ENCODE results near the gene IGSF9.

The IGSF9 gene, protein sequence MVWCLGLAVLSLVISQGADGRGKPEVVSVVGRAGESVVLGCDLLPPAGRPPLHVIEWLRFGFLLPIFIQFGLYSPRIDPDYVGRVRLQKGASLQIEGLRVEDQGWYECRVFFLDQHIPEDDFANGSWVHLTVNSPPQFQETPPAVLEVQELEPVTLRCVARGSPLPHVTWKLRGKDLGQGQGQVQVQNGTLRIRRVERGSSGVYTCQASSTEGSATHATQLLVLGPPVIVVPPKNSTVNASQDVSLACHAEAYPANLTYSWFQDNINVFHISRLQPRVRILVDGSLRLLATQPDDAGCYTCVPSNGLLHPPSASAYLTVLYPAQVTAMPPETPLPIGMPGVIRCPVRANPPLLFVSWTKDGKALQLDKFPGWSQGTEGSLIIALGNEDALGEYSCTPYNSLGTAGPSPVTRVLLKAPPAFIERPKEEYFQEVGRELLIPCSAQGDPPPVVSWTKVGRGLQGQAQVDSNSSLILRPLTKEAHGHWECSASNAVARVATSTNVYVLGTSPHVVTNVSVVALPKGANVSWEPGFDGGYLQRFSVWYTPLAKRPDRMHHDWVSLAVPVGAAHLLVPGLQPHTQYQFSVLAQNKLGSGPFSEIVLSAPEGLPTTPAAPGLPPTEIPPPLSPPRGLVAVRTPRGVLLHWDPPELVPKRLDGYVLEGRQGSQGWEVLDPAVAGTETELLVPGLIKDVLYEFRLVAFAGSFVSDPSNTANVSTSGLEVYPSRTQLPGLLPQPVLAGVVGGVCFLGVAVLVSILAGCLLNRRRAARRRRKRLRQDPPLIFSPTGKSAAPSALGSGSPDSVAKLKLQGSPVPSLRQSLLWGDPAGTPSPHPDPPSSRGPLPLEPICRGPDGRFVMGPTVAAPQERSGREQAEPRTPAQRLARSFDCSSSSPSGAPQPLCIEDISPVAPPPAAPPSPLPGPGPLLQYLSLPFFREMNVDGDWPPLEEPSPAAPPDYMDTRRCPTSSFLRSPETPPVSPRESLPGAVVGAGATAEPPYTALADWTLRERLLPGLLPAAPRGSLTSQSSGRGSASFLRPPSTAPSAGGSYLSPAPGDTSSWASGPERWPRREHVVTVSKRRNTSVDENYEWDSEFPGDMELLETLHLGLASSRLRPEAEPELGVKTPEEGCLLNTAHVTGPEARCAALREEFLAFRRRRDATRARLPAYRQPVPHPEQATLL

DNA sequence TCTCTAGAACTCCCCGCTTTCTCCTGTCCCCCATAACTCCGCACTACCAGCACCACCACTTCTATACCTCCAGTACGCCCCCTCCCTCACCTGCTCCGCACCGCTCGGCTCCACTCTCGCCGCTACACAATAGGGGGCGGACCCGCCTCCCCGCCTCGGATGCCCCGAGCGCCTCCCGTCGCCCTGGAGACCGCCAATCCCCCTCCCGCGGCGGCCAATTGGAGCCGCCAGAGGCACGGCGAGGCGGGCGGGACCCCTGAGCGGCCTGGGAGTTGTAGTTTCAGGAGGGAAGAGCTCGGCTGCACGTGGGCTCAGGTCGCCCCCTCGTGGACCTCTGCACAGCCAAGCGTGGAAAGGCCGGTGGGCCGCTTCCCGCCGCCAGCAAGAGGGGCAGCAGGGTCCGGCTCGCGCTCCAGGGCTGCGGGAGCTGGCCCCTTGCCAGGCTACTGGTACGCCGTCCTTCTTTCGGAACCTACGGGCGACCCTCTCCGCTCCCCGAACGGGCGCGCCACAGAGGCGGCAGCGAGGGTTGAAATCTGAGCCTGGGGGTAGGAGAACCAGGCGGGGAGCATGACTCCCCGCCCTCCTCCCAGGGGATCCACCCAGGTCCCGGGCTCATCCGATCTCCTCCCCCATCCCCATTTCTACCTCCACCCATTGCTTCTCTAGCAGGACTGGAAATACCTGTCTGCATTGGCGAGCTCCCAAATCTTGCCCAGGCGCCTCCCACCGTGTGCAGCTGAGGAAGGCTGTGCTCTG, at the start of gene IGSF9:
IGSF9 (minus strand) TSS at position 131 of the 759 bp plus-strand sequence. CDS start 2,159 bp downstream, outside the sequence.
- peak; percentile 94 for DNase-seq

DNA sequence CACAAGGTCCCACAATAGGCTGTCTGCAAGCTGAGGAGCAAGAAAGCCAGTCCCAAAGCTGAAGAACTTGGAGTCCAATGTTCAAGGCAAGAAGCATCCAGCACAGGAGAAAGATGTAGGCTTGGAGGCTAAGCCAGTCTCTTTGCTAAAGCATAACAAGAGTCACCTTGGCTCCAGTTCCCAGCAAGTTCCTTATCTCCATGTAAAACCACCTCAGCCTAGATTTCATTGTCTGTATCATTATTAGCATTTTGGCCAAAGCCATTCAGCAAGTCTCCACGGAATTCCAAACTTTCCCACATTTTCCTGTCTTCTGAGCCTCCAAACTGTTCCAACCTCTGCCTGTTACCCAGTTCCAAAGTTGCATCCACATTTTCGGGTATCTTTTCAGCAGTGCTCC, 49.5 kb upstream of the IGSF9 start:
- no peak for DNase-seq

DNA sequence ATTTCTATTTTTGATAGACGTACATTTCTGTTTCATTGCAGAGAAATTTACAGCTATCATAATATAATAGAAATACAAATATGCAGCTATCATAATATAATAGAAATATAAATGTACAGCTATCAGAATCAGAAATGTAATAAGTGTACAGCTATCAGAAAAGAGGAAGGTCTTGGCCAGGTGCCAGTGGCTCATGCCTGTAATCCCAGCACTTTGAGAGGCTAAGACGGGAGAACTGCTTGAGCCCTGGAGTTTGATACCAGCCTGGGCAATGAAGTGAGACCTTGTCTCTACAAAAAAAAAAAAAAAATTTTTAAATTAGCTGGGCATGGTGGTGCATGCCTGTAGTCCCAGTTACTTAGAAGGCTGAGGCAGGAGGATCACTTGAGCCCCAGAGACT, 48.5 kb upstream of the IGSF9 start:
- no peak for DNase-seq

DNA sequence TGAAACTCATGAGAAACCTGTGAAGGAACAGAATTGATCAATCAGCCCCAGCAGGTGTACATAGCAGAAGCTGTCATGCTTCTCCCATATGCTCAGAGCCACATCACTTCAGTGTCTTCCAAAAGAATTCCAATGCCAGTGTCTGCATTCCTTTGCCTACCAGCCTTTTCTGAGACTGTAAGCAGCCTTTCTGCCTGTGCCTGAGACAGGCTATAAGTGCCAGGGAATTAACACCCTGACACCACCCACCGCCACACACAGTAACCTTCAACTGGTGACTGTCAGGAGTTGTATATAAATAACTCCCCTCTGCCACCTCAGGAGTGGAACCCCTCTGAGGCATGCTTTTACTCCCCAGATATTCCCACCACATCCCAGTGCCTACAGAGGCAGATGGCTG, 46.7 kb upstream of the IGSF9 start:
- DNase-seq = no peak

DNA sequence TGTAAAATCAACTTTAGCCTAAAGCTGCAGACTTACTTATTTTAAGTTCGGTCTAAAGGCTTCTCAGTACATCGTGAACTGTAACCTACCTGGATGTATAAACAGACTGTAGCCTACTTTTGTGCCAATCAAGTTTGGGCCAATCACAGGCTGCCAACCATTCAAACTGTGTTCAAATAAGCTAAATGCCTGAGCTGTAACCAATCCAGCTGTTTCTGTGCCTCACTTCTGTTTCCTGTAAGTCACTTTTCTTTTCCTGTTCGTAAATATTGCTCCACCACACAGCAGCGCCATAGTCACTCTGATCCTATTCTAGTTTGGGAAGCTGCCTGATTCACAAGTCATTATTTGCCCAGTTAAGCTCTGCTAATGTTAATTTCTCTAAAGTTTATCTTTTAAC, 46.1 kb upstream of the IGSF9 start:
- DNase-seq = no peak

DNA sequence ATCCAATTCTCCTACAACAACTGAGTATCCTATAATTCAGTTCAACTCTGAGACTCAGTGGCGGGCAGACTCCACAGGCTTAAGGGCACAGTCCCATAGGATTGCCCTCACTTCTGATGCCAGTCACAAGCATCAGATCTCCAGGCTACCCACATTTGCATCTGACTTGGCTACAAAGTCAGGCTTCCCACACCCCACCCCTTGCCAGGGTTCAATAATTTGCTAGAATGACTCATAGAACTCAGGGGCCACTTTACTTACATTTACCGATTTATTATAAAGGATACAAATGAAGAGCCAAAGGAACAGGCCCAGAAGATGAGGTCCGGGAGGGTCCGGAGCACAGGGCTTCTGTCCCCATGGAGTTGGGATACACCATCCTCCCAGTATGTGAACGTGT, 44.6 kb upstream of the IGSF9 start:
- no peak for DNase-seq

DNA sequence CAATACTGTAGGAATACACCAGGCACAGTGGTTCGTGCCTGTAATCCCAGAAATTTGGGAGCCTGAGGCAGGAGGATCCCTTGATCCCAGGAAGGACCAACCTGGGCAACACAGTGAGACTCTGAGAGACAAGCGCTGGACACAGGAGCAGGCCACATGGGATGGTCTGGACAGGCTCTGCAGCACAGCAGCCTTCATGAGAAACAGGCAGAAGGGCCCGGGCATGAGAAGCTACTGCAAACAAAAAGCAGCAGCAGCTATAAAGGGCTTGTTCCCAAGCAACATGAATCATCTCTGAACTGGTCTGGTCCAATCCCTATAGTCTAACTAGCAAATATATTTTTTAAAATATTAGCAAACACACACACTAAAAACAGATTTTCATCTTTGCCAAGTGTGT, 44.2 kb upstream of the IGSF9 start:
- DNase-seq = no peak

DNA sequence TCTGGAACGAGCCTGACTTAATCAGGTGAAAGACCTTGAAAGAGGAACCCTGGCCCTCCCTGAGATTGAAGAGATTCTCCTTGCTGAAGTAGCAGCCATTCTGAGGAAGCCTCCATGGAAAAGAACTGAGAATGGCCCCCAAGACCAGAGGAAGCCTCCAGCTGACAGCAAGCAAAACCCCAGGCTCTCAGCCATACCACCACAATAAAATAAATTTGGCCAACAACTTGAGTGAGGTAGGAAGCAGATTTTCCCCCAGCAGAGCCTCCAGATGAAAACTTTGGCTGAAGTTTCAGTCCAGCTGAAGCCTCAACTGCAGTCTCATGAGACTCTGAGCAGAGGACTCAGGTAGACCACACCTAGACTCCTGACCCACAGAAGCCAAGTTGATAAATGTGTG, 42.6 kb upstream of the IGSF9 start:
- DNase-seq = no peak

DNA sequence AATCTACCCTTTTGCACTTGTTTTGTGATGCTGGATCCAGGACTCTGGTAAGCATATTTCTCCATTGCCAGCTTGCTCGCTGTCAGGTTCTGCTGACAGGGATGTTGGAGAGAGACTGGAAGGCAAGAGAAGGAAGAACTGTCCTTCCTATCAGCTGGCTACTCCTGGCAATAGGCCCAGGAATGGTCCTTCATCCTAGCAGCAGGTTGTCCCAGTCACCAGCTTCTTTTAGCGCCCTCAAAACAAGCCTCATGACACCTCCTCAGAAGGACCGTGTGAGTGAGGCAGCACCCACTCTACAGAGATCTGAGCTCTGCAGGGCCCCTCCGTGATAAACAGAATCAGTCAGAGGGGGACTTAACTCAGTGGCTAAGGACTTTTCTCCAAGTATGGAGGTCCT, 41.8 kb upstream of the IGSF9 start:
- DNase-seq = no peak

DNA sequence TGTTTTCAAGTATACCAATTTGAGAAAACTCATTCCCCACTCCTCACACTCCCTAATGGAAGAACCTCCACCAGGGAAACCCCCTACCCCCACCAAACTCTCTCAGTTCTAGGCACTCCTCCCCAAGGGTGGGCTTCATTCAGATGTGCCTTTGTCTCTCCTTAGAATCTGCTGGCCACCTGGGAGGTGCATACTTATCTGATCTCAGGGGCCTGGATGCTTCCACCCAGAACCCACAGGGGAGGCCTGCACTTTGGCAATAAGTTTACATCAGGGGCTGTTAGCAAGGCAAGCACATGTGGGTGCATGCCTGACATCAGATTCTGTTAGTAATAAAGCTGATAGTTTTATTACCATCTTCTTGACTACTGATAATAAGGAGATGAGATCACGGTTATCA, 41.1 kb upstream of the IGSF9 start:
- DNase-seq = no peak

DNA sequence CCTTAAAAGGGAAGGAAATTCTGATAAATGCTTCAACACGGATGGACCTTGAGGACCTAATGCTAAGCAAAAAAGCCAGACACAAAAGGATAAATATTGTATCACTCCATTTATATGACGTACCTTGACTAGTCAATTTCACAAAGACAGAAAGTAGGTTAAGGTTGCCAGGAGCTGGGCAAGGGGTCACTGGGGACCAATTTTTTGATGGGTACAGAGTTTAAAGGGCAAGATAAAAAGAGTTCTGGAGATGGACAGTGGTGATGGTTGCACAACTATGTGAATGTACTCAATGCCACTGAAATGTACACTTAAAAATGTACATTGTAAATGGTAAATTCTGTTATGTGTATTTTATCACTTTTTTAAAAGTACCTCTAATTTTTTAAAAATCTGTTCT, 40.7 kb upstream of the IGSF9 start:
- DNase-seq = no peak

DNA sequence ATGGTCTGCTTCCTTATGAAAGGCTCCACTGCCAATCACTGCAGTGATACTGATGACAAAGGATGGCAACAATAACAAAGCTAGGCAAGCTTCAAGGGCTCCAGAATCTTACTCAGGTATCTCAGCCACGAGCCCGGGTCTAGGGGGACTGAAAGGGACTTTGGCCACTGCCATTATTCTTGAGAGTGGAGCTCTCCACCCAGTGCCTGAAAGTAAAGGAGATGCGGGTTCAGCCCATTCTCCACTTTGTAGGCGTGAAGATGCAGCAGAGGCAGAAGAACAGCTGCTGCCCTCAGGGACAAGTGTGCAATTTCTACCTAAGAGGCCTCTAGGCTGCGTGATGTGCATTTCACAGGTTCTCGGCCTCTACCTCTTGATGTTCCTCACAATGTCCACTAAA, 40.1 kb upstream of the IGSF9 start:
- no peak for DNase-seq

DNA sequence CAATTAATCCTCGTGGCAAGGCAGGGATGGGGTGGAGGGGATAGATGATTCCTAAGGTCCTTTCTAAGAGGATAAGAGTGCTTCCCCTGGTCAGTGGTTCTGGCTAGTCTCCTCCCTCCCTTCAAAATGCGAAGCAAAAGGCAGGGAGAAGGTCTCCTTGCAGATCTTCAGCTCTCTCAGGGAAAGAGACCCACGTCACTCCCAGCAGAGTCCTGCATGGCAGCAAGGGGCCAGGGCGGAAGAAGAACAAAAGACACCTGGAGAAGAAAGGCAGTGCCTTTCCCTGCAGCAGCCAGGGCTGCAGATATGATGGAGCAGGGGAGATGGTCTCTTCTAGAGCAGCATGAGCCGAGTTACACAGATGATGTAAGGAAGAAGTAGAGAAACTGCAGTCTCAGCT, 38.3 kb upstream of the IGSF9 start:
- no peak for DNase-seq

DNA sequence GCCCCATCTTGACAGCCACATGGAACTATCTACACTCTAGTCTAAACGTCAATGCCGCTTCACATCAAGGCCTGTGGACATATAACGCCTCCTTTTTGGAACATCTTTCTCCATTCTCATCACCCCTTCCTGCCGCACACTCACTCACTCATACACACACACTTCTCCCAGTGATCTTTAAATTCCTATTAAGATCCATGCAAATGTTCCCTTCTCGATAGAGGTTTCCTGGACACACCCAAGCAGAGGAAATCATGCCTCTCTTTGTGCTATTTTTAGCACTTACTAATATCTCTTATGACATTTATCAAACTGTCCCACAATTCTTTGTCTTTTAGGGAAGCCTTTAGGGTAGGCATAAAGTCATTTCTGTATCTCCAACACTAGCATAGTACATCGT, 36.9 kb upstream of the IGSF9 start:
- no peak for DNase-seq

DNA sequence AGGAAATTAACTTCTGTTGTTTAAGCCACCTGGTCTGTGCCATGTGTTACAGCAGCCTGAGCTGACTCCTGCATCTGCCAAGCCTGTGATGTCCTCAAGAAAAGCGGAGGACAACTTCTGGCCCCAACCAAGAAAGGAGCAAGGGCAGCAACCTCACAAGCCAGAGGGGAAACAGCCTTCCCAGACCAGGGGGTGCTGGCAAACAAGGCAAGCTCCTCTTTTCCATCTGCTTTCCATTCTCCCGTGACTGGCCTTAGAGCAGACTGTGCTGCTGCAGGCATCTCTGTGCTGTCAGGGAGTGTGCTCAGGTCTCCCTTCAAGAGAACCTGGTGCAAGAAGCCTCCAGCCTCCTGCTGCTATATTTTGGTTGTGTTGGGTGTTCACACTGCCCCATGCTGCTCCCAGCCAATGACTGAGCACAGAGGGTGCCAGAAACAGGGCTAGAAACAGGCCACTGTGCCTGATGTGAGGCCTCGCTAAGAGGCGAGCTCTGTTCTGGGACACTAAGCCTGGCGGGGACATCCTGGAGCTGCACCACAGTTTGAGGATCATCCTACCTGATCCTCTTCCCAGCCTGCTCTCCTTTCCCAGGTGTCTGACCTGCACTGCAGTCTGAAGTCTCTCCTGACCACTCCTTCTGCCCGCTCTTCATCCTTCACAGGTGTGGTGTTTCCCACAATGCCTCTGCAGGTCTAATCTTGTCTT, 36.1 kb upstream of the IGSF9 start:
- no peak for DNase-seq

DNA sequence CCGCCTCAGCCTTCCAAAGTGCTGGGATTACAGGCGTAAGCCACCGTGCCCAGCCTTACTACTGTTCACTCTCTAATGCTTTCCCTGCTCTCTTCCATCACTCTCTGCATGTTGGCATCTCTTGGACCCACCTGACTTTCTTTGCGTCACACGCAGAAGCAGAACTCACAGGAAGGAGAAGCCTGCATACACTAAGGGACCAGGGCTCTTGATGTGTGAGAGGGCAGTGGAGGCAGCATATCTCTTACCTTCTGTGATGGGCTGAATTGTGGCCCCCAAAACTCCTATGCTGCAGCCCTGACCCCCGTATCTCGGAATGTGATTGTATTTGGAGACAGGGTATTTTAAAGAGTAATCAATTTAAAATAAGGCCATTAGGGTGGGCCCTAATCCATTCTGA, 35.4 kb upstream of the IGSF9 start:
- no peak for DNase-seq

DNA sequence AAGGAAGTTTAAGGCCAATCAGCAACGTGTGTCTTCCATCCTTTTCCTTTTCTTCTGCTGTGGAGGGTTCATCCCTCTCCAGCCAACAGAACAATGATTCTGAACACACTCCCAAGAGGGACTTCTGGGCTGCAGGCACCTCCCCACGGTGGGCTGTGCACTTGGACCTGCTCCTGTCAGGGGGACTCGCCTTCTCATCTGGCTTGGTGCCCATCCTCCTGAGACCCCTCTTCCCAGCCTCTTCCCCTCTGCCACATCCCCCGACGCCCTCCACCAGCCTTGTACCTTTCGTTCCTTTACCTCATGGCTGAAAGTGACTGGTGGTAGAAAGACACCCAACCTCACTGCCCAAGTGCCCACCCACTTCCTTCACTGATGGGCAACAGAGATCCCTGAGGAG, 34.7 kb upstream of the IGSF9 start:
- DNase-seq = no peak

DNA sequence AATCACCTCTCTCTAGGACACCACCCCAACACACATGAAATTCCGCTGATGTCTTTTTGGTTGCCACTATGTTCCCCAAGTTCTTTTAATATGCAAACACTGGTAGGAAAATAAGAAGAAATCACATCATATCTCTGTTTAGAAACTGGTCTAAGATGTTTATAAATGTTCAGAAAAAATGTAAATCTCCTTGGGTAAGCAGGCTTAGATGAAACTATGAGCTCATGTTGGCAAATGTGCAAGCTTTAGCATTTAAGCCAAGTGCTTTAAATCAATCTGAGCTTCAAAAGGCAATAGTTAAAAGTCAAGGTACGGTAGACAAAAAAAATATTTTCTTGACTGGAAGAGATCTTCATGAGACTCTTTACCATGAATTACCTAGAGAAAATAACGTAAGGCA, 33.8 kb upstream of the IGSF9 start:
- DNase-seq = no peak

DNA sequence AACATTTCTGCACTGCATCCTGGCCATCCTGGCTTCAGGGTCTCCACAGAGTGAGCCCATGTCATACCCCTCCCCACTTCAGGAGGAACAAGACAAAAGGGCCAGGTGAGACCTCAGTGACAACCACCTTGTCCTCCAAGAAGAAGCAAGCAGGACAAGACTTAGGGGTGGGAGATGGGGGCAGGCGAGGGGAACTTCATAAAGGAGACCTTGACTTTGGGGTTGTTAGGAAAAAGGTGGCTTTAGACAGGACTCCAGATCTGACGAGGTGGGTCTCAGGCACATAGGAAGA, 32.6 kb upstream of the IGSF9 start:
- DNase-seq = no peak

DNA sequence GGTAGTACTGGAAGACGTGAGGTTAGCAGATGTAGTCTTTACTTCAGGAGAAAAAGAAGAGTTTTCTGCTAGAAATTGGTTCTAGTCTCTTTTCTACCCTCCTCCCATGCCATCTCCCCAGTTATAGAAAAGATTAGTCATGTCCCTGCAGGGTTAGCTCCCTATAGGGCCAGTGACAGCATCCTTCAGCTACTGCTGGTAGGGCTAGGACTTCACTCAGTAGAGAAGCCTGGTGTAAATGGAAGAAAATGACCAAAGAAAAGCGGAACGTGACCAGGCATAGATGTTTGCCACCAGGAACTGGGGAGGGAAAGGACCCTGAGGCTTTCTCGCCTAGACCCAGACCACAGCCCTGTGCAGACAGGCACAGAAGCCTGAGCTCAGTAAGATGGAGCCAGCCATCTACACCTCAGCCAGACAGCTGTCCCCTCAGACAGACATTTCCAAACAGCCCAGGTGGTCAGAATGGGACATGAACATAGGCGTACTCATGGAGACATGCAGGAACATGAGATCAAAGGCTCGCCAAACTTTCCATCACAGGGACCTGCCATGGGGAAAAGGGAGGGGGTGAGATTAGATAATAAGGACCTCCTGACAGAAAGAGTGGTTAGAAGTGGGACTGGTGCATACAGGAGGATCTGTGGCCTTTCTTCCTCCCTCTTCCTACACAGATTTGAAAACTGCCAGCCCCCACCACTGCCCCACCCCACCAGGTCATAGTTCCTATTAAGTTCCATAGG, 32.1 kb upstream of the IGSF9 start:
- DNase-seq = no peak

DNA sequence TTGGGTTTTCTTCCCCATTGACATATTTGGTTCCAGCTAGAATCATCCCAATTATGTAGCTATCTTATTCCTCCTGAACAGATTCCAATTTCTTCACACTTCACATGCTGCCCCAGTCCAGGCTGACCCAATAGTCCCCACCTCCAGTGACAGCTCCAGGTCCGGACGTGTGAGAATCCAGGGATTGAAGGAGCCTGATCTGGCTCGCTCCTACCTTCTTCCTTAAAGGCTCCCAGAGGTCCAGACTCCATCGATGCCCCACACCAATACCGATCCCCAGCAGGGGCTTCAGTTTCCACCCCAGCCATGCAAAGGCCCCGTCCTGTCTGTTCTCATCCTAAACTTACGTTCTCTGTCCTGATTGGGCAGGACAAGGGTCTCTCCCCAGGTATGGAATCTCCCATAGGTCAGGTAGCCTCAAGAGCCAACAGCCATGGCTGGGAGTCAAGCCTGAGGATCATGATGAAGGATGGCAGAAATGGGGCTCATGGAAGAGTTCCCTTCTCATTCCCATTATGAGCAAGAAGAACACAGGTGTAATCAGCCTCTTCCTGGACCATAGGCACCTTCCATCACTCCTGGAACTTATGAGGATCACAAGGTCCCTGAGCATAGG, 29.0 kb upstream of the IGSF9 start:
- no peak for DNase-seq

Data from NCI-H1436 (cell line).